Heart left ventricle (tissue), 13 donors: ENCODE measurements around the gene ACAN.

Experiments used
- POLR2A ChIP-seq, 2 donors: fragments of 450-650 bp; IDR thresholded peaks; one replicate each; pipeline ENCODE4 v1.6.1; 2017; ENCODE audit warnings: antibody characterized with exemption in 2 of 2, mild to moderate bottlenecking in 2 of 2, moderate library complexity in 2 of 2
- TF ChIP-seq, protein P1 (sequence below), 12 donors: fragments of 200-600 bp; sonication (generic) in 4 of 12; IDR thresholded peaks; one replicate each; pipeline versions ENCODE4 v1.5.0 to v1.8.0; 2018 to 2022; ENCODE audit warnings: antibody characterized with exemption in 12 of 12, mild to moderate bottlenecking in 5 of 12
- donor health status: ischemic (EF 13 %, LVEDD 7.1; RV severe dilation, severe dysfunction).
- donor health status: DM: no; HTN: yes; CAD: no.
- donor health status: DM: no; HTN: no; CAD: no.
- donor health status: ischemic (EF 25% LVEDD 6.9; RV normal size, moderate dysfunction).
- donor health status: ischemic (EF 25% LVEDD 5.7; RV mildly dilated, moderate dysfunction).
- donor health status: ischemic (EF 35%, LVEDD 5.7; RV mildly dilated, moderate dysfunction).
- donor health status: nonischemic (EF 11% LVEDD 7.7; RV severe dilation, severe dysfunction).
- donor health status: DM: yes; HTN: yes; CAD: no.
- donor health status: PGD.
- donor health status: ischemic (EF 29% LVEDD 5.4; RV normal size, mild dysfunction).
- donor health status: nonischemic (EF 23%, LVEDD 6.1; RV moderate dilation, normal function).

DNA sequence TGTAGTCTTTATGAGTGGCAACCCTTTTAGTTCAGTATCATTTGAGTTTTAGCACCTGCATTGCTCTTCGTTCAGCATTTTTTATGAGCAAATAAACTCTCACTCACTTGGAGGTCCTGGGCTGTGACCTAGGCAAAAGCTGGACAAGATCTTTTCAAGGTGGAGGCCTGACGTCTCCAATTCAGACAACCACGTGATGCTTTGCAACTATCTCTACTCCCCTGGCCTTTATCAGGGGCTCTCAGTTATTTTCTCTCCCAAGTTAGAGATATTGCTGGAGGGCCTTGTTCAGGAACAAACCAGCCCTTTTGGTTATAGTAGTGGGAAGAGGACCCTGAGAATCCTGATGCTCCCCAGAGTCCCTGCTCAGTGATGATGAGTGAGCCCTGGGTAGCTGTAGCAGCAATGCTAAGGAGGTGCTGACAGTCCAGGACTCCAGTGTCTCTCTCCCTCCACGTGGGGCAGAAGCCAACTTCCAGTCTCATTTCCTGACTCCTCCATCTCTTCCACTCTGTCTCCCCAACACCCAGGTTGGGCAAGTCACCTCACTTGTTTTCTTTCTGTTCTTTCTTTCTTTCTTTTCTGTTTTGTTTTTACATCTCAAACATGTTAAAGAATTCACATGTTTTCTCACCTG lies 61.7 kb downstream of the ACAN start:
- TF ChIP-seq POLR2A (IDR thresholded peaks at IDR 0.05) = no peak
- TF ChIP-seq, protein P1, sequence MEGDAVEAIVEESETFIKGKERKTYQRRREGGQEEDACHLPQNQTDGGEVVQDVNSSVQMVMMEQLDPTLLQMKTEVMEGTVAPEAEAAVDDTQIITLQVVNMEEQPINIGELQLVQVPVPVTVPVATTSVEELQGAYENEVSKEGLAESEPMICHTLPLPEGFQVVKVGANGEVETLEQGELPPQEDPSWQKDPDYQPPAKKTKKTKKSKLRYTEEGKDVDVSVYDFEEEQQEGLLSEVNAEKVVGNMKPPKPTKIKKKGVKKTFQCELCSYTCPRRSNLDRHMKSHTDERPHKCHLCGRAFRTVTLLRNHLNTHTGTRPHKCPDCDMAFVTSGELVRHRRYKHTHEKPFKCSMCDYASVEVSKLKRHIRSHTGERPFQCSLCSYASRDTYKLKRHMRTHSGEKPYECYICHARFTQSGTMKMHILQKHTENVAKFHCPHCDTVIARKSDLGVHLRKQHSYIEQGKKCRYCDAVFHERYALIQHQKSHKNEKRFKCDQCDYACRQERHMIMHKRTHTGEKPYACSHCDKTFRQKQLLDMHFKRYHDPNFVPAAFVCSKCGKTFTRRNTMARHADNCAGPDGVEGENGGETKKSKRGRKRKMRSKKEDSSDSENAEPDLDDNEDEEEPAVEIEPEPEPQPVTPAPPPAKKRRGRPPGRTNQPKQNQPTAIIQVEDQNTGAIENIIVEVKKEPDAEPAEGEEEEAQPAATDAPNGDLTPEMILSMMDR (IDR thresholded peaks at IDR 0.05) = no peak
